Hematopoietic multipotent progenitor cell treated with erythropoietin and hydrocortisone succinate and interleukin-3 and kit ligand, for 8 days (in vitro differentiated cells): ENCODE results near the gene SDK2.
"Not testable (repeated sequence)": the region's sequence is repeated elsewhere in the genome, so short reads cannot be mapped to it uniquely, and the experiment has no call there.

Experiments used
- DNase-seq: peaks from one replicate; pipeline ENCODE4 v3.0.0-alpha.2; 2015

SDK2 gene

DNA sequence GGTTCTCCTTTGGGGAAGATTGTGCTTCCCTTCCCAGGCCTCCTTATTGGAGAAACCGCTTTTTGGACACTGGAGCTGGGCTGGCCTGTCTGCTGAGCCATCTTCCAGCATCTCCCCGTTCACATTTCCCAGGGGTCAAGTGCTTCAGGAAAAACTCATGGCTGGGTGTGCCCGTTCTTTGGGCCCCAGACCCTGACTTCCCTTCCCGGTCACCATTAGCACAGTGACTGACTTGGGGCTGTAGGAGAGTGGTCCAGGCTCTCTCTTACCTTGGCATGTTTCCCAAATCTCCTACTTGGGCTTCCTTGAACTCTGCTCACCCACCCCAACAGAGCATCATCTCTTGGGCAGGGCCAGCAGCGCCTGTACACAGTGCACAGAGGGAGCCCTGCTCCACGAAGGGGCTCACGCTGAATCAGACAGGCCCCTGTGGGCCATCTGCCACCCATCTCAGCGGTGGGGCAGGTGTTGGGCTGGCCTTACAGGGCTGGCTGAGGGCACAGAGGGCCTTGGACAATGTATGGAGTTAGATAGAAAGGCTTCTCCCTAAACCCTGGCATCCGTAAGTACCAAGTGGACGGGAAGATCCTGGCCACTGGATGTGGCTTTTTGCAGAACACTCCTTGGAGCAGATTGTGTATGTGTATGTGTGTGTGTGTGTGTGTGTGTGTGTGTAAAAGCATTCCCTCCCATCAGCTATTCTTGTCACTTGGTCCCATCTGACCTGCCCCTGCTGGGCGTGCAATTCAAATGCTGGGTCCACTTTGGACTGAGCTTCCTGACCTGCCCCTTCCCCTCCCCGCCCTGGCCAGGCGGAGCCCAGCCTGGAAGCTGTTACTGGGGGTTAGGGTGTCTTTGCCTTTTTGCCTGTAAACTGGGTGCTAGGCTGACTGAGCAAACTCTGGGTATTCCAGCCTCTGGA, 307.6 kb downstream of the SDK2 start:
- DNase-seq, result no peak

DNA sequence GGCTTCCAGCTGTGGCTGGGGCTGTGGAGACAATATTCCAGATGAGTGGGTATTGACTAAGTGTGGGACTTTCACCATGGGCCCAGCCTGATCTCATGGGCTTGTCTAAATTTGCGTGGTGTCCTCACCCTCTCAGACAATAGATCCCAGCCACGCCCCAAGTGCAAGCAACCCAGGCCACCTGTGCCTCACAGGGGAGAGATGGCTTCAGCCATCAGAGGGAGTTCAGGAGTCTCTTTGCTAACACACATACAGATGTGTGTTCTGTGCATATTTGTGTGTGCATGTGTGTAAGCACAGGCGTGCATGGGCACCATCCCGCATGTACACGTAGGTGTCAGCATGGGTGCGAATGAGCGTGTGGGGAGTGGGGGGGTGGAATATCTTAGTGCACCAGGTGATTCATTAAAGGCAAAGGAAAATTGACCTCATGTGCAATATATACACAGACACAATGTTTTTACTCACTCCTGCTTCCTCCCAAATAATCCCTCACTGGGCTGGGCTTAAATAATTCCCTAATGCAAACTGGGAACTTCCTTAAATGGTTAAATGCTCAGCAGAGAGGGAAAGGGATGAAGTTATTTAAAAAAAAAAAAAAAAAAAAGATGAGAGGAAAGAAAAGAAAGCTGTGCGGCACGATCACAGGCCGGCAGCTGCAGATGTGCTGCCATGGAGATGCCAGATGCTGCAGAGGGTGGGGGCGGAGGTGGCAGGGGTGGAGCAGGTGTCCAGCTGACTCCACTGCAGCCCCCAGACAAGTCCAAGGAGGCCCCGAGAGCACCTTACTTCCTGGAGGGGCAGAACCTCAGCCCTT, 308.4 kb downstream of the SDK2 start:
- DNase-seq, result no peak

DNA sequence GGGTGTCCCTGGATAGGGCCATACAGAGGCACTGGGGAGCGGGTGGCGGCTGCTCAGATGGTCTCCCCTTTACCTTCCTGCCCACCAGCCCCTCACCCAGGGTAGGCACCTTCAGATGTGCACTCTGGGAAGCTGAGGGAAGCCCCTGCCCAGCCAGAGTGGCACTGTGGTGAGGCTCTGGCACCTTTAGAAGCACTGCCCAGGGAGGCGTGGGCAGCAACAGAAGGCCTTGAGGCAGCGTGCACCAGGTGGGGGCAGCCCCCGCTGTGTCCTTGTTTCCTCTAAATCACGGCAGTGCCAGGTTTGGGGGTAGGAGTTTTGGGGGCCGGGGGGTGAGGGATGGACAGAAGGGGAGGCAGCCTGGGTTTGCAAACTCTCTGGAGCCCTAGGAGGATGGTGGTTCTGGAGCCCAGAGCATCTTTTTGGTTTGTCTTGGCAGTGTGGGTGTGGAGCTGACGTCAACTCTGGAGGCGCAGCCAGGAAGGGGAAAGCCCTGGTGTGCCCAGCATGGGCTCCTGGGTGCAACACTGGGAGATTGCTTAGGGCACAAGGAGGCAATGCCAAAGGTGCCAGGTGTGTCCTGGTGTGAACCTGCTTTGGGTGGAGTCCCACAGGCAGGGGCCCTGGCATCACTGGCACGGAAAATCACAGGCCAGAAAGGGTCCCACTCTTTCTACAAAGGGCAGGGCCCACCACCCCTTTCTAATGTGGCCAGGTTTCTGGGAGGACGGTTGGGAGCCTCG, 309.3 kb downstream of the SDK2 start:
- DNase-seq, result no peak

DNA sequence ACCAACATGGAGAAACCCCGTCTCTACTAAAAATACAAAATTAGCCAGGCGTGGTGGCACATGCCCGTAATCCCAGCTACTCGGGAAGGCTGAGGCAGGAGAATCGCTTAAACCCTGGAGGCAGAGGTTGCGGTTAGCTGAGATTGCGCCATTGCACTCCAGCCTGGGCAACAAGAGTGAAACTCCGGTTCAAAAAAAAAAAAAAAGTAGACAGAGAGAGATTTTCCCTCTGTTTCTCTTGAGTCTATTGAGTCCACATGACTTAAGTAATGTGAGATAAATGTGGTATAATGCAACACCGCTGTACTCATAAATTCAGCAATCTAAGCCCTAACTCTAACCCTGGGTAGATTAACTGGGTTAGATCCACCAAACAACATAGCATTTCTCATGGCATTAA, 310.8 kb downstream of the SDK2 start:
- not testable (repeated sequence) for DNase-seq

DNA sequence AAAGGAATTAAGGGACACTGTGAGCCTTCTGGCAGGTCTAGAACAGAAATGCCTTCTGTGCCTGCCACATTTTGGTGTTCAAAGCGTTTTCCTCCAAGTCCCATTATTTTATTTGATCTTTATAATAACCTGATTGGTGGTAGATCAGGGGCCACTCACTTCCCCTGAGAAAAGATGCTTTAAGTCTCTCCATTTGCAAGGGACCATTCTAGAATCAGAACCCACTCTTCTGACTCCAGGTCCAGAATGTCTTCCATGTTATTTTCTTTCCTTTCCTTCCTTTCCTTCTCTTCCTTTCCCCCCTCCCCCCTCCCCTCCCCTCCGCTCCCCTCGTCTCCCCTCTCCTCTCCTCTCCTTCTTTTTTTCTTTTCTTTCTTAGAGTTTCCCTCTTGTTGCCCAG, 313.2 kb downstream of the SDK2 start:
- no peak for DNase-seq

DNA sequence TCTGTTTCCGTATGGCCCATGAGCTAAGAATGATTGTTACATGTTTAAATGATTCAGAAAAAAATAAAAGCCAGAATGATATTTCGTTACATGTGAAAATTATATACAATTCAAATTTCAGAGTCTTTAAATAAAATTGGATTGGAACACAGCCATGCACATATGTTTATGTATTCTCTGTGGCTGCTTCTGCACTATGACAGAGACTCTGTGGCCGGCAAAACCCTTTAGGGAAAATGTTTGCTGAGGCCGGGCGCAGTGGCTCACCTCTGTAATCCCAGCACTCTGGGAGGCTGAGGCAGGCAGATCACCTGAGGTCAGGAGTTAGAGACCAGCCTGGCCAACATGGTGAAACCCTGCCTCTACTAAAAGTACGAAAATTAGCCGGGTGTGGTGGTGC, 316.6 kb downstream of the SDK2 start:
- DNase-seq, result no peak

DNA sequence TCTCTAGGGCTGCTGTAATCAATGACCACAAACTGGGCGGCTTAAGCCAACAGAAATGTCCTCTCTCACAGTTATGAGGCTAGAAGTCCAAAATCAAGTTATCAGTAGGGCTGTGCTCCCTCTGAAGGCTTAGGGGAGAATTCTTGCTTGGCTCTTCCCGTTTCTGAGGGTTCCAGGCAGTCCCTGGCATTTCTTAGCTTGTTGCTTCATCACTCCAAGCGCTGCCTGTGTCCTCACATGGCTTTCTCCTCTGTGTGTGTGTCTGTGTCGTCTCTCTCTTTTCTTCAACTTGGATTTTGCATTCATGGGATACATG, 318.8 kb downstream of the SDK2 start:
- DNase-seq, result no peak

DNA sequence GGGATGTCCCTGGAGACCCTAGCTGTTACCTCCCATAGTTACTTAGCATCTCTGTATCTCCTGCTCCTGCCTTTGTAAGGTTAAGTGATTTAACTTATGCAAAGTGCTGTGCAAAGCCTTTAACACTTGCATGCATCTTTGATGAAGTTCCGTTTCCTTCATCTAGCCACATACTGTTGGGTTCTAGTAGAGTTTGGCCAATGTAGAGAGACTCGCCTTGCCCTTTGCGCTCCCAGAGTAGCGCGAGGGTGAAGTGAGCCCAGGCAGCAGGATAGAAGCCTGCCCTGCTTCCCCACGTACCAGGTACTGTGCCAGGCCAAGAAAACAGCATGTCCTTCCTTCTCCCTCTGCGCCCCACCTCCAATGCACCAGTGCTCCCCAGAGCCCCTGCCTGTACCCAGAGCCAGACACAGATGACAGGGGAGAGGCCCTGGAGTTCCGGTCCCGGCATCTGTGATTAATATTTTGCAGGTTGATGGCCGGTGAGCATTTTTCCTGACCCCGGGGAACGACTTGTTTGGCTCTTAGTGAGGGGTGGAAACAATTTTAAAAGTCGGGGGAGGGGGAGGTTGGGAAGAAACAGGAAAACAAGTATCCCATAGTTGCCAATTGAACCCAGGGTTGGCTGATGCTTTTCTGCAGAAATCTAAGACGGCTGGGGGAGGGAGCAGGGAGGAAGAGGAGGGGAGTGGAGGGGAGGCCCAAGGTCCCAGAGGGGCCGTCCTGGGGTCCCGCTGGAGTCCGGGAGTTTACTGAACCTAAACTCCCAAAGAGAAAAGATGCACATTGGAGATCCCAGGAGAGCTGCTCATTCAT, 319.3 kb downstream of the SDK2 start:
- DNase-seq, result no peak

DNA sequence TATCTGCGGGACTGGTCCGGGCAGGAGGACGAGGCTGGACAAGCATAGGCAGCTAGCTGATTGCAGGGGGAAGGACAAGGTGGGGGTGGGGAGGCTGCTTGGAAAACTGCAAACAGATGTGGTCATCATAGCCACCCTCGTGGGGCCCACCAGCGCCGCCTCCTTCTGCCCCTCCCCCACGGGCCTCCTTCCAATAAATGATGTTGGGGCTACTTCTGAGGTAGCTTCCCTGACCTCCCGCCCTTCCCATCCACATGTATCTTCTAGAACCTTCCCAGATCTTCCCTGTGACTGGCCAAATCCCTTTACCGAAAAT, 320.1 kb downstream of the SDK2 start:
- no peak for DNase-seq

DNA sequence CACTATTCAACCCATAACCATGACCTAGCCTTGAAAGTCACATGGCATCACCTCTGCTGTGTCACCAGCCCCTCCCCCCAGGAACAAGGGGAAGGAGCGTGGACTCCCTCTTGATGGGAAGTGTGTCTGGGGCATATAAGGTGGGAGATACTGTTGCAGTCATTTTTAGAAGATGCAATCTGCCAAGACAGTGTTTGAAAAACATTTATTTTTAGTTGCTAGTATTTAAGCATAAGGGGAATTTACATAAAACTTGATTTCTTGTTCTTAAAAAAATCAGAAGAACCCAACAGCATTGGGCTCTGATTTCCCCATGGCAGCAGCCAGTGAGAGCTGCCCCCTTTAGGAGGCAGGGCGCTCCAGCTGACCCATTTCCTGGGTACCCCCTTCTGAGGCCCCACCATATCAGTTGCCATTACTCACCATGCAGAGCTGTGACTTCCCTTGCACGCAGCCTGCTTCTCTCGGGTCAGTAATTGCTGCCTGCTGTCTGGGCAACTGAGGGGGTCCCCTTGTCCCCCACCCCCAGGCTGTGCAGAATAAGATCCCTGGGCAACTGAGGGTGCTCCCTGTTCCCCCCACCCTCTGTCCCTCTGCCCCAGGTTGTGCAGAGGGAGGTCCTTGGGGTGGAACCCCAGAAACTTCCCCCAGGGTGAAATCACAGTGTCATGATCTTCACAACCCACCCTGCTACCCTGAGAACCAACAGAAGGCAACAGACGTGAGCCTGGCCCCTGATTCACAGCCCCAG, 320.7 kb downstream of the SDK2 start:
- no peak for DNase-seq

DNA sequence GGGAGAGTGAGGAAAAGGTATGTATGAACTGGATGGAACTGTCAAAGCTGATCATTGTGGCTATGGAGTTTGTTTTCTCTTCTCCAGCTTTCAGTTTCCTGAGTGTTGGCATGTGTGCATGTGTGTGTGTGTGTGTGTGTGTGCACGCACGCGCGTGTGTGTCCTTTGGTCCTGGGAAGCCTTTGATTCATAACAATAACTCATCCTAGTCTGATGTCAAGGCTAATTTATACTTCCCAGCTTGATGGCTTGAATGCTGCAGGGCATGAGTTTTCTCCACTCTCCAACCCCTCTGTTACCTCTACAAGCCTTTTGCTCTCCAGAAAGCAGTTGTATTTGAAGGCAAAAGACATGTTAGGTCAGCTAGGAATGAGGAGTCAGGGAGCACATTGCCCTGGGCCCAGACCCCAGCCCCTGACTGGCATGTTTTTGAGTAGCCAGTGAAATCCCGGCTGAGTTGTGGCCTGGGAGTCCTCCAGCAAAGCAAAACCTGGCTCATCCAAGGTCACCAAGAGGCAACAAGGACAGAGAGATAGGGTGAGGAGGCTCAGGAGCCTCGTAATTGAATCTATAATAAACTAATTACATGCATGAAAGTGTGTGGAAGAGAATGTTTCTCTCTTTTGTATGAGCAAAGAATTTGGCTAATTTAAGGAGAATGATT, 323.5 kb downstream of the SDK2 start:
- no peak for DNase-seq

DNA sequence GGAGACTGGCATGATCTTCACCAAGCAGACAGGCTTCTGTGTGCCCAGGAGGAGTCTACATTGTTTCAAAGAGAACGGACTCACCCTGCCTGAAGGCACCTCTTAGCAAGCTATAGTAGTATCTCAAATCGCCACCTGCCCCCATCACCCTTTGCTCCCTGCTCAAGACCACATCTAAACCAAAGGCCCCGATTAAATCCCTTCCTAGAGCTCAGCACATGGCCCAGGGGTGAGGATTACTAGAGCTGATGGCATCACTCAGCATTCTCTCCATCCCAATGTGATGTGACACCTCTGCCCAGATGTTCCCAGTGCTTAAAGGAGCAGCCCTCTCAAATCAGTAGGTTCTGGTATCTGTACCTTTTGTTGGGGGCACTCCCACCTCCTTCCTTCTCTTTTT, 324.5 kb downstream of the SDK2 start:
- DNase-seq, result no peak

DNA sequence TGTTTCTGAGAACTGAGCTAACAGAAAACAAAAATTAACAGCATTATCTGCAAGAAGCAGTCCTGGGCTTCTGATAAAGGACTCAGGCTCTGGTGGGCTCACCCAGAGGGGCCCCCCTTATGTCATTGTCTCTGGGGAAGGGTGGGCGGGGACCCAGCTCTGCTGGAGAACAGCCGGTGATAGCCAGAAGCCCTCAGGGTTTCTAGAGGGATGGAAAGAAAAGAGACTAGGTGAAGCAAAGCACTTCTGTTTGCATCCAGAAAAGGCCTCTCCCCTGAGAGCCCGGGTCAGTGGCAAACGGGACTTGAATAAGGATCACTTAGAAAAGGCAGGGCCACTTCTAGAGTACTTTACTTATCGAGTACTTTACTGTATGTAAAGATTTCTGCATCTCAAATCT, 325.4 kb downstream of the SDK2 start:
- DNase-seq, result peak; percentile 82

DNA sequence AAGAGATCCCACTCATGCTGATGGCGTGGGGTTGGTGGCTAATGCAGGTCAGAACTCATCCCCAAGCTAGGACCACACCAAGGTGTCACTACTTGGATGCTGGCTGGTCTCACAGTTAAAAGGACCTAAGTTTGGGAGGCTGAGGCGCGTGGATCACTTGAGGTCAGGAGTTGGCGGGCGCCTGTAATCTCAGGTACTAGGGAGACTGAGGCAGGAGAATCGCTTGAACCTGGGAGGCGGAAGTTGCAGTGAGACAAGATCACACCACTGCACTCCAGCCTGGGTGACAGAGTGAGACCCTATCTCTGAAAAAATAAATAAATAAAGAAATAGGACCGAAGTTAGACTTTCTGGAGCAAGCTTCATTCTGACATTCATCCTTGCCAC, 325.8 kb downstream of the SDK2 start:
- no peak for DNase-seq

DNA sequence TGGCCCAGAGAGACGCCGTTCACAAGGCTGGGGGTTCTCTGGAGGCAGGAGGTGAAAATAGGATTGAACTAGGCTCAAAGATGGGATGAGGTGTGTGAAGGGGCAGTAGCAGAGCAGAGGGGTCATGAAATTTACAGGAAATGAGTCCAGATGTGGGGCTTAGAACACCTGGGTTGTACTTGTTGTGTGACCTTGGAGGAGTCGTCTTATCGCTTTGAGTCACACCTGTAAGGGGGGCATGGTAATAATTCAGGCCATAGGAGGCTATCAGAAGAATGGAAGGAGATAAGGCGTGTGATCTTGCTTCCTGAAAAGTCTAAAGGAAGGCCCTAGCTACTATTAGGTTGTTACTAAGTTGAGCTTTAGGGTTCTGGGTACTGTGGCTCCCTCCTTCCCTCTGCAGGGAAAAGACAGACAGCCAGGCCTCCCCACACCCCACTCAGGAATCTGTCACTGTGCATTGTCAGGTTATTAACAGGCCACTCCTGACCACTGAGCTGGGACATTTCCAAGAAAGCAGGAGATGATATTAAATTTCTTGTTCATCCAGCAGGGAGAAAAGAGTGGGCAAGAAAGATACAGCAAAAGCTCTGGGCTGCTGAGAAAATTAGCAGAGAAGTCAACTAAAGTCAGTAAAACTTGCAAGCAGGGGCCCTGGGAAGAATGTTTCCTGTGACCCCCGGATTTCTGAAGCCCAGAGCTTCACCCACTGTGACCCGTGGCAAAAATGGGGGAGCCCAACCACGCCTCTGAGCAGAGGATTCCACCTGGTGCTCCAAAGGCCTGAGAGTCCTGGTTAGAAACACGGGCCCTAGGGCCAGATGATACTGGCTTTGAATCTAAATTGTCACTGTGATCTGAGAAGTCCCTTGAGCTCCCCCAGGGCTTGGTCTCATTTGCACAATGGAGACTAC, 326.5 kb downstream of the SDK2 start:
- peak; percentile 52 for DNase-seq

DNA sequence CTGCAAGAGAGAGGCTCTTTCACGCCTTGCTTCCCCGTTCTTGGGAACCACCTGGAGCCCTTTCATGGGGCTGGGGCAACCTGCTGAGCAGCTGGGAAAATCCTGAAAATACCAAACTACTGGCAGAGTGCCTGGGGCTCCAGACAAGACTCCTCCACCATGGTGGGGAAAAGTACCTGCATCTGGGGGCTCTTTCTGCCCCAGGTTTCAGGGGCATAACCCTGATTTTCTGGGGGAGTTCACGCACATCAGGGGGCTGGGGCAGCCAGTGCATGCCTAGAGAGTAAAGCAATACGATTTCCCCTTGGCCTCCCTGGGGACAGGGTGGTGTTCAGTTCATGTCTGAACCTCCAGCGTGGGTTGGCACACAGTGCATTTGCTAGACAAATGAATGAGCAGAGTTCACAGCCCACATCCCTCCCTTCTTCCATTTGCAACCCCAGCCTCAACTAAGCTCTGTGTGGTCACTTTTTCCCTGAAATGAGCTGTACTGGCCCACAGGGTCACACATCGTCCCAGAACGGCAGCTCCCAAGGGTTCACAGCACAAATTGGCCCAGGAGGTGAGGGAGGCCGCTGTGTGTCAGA, 327.2 kb downstream of the SDK2 start:
- no peak for DNase-seq

DNA sequence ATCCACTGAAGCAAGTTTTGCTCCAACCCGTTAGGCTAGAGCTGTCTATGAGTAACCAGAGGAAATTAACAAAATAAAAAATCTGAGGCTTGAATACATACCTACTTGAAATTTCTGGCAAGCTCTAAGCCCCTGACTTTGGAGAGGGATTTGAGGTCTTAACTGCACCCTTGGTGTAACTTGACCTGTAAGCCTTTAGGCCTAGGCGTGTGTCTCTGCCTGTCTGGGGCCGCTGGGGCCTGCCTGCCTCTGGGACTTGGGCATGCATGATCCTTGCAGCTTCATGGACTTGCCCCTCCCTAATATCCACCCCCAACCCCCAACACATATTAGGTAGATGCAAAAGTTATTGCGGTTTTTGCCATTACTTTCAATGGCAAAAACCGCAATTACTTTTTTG, 328.8 kb downstream of the SDK2 start:
- DNase-seq, result no peak

DNA sequence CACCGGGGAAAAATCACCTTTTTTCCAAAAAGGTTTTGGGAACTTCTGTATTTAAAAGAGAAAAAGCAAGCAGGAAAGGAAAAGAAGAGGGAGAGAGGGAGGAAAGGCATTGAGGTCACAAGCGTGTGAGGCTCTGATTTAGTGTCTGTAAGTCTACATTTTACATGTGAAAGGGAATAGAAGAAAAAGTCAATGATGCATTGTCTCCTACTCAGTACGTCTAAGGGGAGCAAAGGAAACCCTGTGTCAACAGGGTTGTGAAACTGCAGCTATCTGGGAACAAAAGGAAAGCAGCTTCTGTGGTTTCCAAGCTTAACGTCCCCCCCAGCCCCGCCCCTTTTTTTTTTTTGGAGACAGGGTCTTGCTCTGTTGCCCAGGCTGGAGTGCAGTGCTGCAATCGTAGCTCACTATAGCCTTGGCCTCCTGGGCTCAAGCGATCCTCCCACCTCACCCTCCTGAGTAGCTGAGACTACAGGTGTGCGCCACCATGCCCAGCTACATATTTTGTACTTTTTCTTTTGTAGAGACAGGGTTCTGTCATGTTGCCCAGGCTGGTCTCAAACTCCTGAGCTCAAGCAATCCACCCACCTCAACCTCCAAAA, 330.6 kb downstream of the SDK2 start:
- DNase-seq, result no peak

DNA sequence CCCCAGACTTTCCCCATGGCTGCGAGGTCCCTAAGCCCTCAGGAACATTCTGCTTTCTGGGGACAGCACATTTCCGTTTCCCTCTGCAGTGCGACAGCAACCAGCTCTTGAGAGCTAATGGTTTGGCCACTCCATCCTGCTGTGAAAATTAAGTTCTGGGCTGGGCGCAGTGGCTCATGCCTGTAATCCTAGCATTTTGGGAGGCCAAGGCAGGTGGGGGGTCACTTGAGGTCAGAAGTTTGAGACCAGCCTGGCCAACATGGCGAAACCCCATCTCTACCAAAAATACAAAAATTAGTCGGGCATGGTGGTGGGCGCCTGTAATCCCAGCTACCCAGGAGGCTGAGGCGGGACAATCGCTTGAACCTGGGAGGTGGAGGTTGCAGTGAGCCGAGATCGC, 331.4 kb downstream of the SDK2 start:
- DNase-seq, result not testable (repeated sequence)
